ENCODE measurements around the gene FSTL3.

DNA sequence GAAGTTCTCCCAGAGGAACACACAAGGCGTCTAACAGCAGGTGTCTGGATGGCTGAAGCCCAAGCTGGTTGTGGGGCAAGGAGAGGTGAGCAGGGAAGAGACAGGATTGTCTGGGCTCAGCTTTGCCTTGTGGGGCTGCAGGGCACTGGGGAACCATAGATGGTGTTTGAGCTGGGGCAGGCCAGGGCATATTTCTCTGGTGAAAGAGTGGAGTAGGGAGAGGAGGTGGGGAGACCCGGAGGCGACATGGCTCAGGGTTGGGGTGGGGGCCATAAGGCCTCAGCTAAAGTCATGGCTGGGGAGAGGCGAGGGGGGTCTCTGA is 27.1 kb downstream of the FSTL3 start:
- TF ChIP-seq, protein P1, sequence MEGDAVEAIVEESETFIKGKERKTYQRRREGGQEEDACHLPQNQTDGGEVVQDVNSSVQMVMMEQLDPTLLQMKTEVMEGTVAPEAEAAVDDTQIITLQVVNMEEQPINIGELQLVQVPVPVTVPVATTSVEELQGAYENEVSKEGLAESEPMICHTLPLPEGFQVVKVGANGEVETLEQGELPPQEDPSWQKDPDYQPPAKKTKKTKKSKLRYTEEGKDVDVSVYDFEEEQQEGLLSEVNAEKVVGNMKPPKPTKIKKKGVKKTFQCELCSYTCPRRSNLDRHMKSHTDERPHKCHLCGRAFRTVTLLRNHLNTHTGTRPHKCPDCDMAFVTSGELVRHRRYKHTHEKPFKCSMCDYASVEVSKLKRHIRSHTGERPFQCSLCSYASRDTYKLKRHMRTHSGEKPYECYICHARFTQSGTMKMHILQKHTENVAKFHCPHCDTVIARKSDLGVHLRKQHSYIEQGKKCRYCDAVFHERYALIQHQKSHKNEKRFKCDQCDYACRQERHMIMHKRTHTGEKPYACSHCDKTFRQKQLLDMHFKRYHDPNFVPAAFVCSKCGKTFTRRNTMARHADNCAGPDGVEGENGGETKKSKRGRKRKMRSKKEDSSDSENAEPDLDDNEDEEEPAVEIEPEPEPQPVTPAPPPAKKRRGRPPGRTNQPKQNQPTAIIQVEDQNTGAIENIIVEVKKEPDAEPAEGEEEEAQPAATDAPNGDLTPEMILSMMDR (IDR thresholded peaks at IDR 0.05), result no peak
- TF ChIP-seq POLR2AphosphoS5 (IDR thresholded peaks at IDR 0.05) (no peak), POLR2A (IDR thresholded peaks at IDR 0.05; ENCODE audit: low read depth) (no peak), EP300 (IDR thresholded peaks at IDR 0.05) (no peak)

Data from esophagus muscularis mucosa (tissue), 4 donors.